ENCODE data around the gene UGT1A8. TPM values are rescaled to one million over a fixed set of nuclear protein-coding genes. Genes with fewer than 3 reads are reported as not detected.

Gene UGT1A8
- total and polyA plus RNA-seq, 2 experiments from 2014 or later: 0.10 TPM; not detected in 1

GRCh38 chr2:233673896-233674295 is 56.5 kb downstream of the UGT1A8 start:
- Histone ChIP-seq H3K4me2 (no peak overlapping the region), H3K27ac (no peak overlapping the region), H4K20me1 (ENCODE audit: insufficient read depth, poor library complexity, severe bottlenecking) (no peaks in the 10 kb centered on the region), H3K9me3 (ENCODE audit: low read depth) (no peaks in the 10 kb centered on the region), H3K4me3 (no peak overlapping the region), H3K9me2 (replicated peaks; ENCODE audit: insufficient read depth) (no peaks in the 10 kb centered on the region), H3K79me2 (no peaks in the 10 kb centered on the region), H3K27me3 (no peaks in the 10 kb centered on the region), H2AFZ (no peak overlapping the region), H3K4me1 (ENCODE audit: insufficient read depth) (no peaks in the 10 kb centered on the region), H3K36me3 (replicated peaks; ENCODE audit: insufficient read depth, low read depth) (no peaks in the 10 kb centered on the region)
- TF ChIP-seq EZH2phosphoT487 (IDR thresholded peaks at IDR 0.05; ENCODE audit: low read depth, severe bottlenecking, unreplicated experiment) (no peak), CTCF (IDR thresholded peaks at IDR 0.05; ENCODE audit: poor library complexity) (no peak), EZH2 (IDR thresholded peaks at IDR 0.05; ENCODE audit: borderline replicate concordance) (no peak)
- no peak for DNase-seq (ENCODE audit: low spot score)

- H3K4me3 ChIP-seq: no peak overlapping the region
- no peak for TF ChIP-seq EZH2phosphoT487 (IDR thresholded peaks at IDR 0.05; ENCODE audit: low read depth, severe bottlenecking, unreplicated experiment)
- no peak for TF ChIP-seq EZH2 (IDR thresholded peaks at IDR 0.05; ENCODE audit: borderline replicate concordance)
- TF ChIP-seq CTCF (IDR thresholded peaks at IDR 0.05; ENCODE audit: poor library complexity): no peak
- H3K27ac ChIP-seq: no peak overlapping the region
- DNase-seq (ENCODE audit: low spot score): no peak
- H4K20me1 ChIP-seq (ENCODE audit: insufficient read depth, poor library complexity, severe bottlenecking): no peaks in the 10 kb centered on the region
- no peak overlapping the region for H2AFZ ChIP-seq
- H3K4me2 ChIP-seq: no peak overlapping the region
- no peaks in the 10 kb centered on the region for H3K36me3 ChIP-seq (replicated peaks; ENCODE audit: insufficient read depth, low read depth)
- no peaks in the 10 kb centered on the region for H3K4me1 ChIP-seq (ENCODE audit: insufficient read depth)
- no peaks in the 10 kb centered on the region for H3K9me2 ChIP-seq (replicated peaks; ENCODE audit: insufficient read depth)
- WGBS (ENCODE audit: low lambda C conversion rate, missing lambda C conversion rate): 63% methylated on average over 1 of the region's 1 CpG
- H3K27me3 ChIP-seq: no peaks in the 10 kb centered on the region
- H3K9me3 ChIP-seq (ENCODE audit: low read depth): no peaks in the 10 kb centered on the region
- H3K79me2 ChIP-seq: no peaks in the 10 kb centered on the region
Observed at GRCh38 chr2:233674314-233674713, 56.9 kb downstream of the UGT1A8 start.

- WGBS (ENCODE audit: low lambda C conversion rate, missing lambda C conversion rate): 34% methylated on average over 4 of the region's 4 CpGs
- no peaks in the 10 kb centered on the region for H3K27me3 ChIP-seq
- no peak overlapping the region for H3K27ac ChIP-seq
Observed at GRCh38 chr2:233674995-233675394, 57.6 kb downstream of the UGT1A8 start.

More at GRCh38 chr2:233674995-233675394, 57.6 kb downstream of the UGT1A8 start:
- H3K9me2 ChIP-seq (replicated peaks; ENCODE audit: insufficient read depth): no peaks in the 10 kb centered on the region
- no peak overlapping the region for H3K4me2 ChIP-seq
- H4K20me1 ChIP-seq (ENCODE audit: insufficient read depth, poor library complexity, severe bottlenecking): no peaks in the 10 kb centered on the region
- TF ChIP-seq CTCF (IDR thresholded peaks at IDR 0.05; ENCODE audit: poor library complexity): no peak
- TF ChIP-seq EZH2 (IDR thresholded peaks at IDR 0.05; ENCODE audit: borderline replicate concordance): no peak
- TF ChIP-seq EZH2phosphoT487 (IDR thresholded peaks at IDR 0.05; ENCODE audit: low read depth, severe bottlenecking, unreplicated experiment): no peak
- no peak overlapping the region for H3K4me3 ChIP-seq
- no peak overlapping the region for H2AFZ ChIP-seq
- DNase-seq (ENCODE audit: low spot score): no peak
- H3K79me2 ChIP-seq: no peaks in the 10 kb centered on the region
- H3K36me3 ChIP-seq (replicated peaks; ENCODE audit: insufficient read depth, low read depth): no peaks in the 10 kb centered on the region
- no peaks in the 10 kb centered on the region for H3K9me3 ChIP-seq (ENCODE audit: low read depth)
- no peaks in the 10 kb centered on the region for H3K4me1 ChIP-seq (ENCODE audit: insufficient read depth)

Measured in hepatocyte (in vitro differentiated cells).